IPS-NIHi11 (cell line): Measurements from ENCODE around the gene ZNF688.
A peak's percentile ranks its signal among the peaks of the same experiment; 100 is the strongest.
"Not testable (repeated sequence)": the region's sequence is repeated elsewhere in the genome, so short reads cannot be mapped to it uniquely, and the experiment has no call there.

Experiments
- DNase-seq: peaks from one replicate; pipeline ENCODE4 v3.0.0; 2012; ENCODE audit warnings: mixed read lengths, low spot score

The ZNF688 gene

DNA sequence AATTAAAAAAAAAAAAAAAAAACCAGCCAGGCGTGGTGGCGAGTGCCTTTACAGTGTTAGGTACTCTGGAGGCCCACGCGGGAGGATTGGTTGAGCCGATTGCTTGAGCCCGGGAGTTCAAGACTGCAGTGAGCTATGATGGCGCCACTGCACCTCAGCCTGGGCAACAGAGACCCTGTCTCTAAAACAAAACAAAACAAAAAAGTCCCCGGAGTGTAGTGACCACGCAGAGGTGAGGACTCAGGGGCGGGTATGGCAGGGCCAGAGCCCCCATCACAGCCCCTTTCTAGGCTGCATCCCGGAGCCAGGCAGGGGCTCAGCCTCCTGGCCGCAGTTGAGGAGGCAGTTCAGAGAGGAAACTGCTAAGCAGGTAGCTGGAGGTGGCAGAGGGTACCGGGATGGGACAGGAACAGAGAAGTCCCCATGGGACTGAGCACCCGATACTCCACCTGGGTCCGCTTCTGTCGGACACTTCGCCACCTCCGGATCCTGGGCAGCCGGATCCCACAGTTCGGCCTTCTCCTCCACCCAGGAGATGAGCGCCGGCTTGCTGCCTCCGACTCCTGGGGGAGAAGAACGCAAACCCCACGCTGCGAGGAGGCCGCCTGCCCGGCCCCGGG, 37.7 kb downstream of the ZNF688 start:
- DNase-seq, result no peak

DNA sequence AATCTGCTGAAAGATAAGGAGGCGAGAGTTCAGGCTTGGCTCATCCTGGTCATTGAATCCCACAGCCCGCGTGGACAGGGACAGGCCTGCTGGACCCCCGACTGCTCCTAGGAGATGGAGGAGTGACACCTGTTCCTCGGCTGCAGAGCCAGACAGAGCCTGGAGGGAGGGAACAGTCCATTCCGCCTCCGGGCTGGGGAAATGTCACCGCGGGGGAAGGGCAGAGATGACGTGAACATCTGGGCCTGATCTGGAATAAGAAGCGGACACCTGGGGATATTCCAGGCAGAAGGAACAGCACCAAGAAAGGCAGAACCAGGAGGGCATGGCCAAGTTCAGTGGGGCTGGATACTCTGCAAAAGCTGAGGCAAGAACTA, 38.4 kb downstream of the ZNF688 start:
- no peak for DNase-seq

DNA sequence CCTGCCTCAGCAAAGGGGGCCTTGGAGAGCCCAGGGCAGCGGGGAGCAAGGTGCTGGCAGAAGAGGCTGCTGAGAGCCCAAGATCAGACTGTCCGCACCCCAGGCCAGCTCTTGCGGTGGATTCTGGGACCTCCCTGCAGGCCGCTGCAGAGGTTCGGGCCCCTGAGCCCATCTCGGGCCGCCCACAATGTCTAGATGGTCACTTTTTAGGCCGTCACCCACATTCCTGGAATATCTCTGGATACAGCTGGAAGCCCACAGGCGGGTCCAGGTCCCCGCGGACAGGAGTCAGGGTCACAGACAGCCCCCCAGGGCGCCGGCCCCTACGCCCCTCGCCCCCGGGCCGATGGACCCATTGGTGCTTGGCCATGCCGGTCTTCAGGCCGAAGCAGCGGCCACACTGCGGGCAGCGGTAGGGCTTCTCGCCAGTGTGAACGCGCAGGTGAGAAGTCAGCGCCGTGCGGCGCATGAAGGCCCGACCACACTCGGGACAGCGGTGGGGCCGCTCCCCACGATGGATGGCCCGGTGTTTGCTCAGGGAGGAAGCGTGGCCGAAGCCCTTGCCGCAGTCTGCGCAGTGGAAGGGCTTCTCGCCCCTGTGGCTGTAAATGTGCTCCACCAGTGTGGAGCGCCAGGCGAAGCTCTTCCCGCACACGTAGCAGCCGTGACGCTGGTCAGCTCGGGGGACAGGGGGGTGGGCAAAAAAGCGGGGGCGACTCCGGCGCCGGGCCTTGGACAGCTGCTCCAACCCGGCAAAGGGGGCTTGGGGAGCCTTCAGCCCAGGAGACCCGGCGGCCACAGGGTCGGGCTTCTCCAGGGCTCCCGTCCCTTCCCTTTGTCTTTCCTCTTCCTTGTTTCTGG, 39.0 kb downstream of the ZNF688 start:
- no peak for DNase-seq

DNA sequence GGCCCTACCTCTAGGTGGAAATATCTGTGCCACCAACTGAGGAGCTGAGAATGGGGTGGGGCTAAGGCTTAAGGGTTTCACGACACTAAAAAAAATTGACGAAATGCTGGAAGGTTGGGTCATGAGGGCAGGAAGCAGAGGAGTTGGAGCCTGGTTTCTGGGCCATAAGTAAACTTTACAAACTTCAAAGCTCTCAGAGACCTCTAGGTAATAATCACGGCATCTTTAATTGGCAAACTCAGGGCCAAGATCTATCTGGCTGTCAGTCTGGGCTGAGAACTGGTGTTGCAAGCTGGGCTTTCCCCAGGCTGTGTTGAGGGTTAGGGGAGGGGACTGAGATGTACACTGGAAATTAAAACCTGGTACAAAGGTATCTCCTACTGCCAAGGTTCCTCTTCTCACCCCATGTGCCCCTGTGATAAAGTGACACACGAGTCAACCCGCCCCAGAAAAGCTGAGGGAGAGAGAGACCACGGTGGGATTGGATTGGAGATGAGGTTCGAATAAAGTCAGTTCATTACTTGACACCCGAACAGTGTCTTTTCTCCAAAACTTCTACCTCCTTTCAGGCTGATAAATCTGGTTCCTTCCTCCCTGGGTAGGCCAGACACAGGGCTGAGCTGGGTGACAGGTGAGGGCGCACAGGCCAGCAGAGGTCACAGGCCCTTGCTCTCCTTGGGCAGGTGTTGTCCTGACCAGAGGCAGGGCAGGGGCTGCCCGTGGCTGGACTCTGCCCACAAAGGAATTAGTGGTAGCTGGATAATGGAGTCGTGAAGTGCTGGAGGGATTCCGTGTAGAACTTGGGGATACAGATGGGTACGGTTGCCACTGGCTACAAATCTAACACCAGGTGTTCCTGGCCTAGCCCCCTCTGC, 41.1 kb downstream of the ZNF688 start:
- no peak for DNase-seq

DNA sequence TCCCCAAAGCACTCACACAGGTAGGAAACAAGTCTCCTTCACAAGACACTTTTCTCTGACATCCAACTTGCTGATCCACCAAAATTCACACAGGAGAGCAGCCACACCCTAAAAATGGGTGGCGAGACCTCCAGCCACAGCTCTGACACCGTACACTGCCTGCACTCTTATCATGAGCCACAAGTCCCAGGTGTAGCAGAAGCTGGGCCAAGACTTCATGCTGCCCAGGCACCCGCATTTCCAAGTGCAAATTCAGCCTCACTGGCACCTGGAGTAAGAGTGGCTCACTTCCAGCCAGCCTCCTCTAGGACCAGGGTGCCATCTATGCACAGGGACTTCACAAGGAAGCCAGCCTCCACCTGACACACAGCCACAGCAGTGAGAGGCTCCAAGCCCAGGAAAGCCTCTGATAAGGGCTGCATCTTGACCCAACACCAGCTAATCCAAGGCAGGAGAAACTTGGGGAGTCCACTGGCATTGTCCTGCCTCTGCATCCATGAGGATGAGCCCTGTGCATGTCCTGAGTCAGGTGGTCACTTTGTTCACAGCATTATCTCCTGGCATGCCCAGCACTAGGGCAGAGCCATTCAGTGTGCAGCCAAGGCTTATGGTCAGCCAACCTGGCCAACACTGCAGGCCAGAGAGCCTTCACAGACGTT, 42.6 kb downstream of the ZNF688 start:
- no peak for DNase-seq

DNA sequence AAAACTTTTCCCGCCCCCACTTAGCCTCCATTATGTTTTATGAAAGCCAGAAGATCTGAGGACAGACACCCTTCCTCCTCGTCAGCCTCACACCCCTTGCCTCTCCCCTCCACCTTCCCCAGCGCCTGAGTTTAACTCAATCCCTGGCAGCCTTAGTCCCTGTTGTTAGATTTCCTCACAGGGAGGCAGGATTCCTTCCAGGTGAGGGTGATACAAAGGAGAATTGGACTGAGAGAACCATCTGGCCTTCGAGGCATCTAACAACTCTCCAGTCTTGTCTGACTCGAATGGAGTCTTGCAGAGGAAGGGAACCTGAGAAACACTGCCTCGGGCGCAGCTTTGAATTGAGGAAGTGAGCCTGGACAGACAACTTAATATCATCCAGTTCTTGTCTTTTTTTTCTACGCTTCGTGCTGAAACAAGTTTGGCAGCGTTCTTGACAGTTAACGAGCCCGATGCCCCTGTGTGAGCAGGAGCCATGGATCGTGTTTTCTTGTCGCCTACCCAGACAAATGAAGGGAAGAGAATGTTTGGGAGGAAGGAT, 43.8 kb downstream of the ZNF688 start:
- no peak for DNase-seq

DNA sequence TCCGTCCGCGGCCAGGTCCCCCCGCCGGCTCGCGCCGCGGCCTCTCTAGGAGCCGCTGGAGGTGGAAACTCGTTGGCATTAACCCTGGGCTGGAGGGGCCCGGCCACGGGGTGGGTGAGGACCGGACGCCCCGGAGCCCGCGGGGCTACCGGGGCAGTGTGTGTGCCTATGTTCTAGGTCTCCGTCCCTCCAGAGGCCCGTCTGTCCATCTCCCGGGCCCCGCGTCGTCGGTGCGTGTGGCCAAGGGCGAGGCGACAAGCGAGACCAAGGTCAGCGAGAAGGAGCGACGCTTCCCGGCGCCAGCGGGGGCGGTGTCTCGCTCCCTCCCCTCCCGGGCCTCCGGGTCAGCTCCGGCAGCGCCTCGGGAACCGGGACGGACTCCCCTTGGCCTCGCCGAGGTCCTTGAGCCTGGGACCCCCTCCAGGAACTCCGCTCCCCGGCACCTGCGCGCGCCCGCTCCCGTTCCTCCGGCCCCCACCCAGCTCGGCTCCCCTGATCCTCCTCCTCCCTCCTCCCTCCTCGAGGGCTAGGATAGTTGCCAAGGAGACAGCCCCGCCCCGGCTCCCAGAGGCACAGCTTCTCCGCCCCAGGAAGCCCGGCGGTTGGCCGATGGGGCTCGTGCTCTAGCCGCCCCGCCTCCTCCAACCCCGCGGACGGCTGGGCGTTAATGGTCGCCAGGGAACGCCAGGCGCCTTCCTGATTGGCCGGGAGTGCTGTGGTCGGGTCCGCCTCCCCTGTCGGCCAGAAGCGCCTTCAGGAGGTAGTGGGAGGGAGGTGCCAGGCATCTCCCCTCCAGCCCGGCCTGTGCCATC, 44.5 kb downstream of the ZNF688 start:
- DNase-seq, result peak; percentile 98

DNA sequence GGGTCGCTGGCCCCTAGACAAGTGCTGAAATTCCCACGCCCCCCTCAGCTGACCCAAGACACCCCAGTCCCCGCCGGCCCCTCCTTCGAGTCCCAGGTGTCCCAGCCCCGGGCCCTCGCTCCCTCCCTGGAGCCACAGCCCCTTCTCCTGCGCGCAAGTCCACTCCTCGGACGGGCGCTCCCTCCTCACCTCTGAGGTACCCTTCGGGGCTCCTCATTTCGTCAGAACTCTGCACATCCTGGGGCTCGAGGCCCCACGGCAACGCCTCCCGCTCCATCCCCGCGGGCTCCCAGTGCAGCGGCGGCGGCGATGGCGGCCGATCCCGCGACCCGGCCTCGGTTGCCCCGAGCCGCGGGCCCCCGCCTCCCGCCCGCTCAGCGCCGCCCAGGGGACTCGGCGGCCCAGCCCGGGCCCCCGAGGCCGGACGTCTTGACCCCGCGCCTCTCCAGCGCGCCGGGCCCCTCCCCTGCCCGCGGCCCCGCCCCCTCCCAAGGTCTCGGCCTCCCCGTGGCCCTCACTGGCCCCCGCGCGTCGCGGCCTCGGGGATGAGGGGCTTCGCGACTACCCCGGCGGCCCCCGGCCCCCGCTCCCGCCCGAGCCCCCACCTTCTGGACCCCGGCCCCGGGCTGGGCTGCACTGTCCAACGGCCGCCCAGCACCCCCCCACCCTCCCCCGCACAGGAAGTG, 45.2 kb downstream of the ZNF688 start, which contains the start of gene ZNF768:
Gene ZNF768, minus strand, starts transcription at position 430 of the 686 bp plus-strand sequence. Its CDS starts 153 bp downstream, at position 277.
- peak; percentile 88 for DNase-seq

DNA sequence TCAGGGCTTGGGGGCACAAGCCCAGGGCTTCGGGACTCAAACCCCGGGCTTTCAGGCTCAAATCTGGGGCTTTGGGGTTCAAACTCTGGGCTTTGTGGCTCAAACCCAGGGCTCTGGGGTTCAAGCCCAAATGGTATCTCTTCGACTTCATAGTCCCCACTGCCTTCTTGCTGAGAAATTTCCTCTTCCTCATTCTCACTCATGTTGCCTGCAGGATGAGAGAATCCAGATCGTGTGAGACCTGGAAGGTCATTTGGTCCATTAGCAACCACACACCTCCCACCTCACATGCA, 45.7 kb downstream of the ZNF688 start:
- no peak for DNase-seq

DNA sequence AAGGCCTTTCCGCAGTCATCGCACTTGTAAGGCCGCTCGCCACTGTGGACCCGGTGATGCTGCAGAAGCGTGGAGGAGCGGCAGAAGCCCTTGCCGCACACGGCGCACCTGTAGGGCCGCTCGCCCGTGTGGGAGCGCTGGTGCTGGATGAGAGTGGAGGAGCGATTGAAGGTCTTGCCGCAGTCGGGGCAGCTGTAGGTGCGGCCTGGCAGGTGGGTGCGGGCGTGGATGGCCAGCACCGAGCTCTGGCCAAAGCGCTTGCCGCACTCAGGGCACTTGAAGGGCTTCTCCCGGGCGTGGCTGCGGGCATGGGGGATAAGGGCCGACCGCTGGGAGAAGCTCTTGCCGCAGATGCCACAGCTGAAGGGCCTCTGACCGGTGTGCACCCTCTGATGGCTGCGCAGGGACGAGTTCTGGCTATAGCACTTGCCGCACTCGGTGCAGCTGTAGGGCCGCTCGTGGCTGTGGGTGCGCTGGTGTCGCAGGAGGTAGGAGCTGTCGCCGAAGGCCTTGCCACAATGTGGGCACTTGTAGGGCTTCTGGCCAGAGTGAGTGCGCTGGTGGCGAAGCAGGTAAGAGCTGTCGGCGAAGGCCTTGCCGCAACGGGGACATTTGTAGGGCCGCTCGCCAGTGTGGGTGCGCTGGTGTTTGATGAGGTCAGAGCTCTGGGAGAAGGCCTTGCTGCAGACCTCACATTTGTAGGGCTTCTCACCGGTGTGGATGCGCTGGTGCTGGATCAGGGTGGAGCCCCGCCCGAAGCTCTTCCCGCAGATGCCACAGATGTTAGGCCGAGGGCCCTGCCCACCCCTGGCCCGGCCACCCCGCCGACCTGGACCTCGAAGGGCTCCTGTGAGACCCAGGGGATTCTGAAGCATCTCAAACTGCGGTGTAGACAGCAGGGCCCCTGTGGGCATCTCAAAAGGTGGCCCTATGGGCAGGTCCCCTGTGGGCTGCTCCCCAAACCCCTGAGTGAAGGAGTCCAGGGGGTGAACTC, 46.6 kb downstream of the ZNF688 start:
- DNase-seq, result no peak

DNA sequence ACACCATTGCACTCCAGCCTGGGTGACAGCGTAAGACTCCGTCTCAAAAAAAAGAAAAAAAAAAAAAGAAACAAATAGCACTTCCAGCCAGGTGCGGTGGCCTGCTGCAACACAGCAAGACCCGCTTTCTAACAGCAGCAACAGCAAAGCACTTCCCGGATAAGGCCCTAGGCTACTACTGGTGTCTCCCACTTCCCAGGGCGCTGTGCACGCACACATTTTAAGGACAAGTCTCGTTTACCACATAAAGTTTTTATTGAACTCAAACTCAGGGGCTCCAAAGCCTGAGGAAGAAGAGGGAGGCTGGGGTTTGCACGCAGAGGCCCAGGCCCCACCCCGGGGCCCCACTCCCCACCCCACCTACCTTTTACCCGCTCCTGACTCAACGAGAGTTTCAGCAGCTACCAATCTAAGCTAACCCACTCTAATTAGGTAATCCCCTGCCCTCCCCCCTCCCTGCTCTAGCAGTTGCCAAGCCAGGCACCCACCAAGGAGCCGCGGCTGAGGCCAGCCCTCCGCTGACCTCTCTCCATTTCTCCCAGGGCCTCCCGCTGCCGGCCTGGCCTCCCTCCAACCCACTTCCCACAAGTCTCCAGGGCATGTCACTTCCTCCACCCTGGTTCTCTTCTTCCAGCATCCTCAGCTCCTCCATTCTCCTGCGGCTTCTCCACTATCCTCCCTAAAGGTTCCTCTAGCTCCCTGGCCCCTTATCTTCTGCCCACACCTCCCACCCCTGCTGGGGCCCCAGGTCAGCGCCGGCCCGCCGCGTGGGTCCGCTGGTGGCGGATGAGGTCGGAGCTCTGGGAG, 47.5 kb downstream of the ZNF688 start:
- no peak for DNase-seq

DNA sequence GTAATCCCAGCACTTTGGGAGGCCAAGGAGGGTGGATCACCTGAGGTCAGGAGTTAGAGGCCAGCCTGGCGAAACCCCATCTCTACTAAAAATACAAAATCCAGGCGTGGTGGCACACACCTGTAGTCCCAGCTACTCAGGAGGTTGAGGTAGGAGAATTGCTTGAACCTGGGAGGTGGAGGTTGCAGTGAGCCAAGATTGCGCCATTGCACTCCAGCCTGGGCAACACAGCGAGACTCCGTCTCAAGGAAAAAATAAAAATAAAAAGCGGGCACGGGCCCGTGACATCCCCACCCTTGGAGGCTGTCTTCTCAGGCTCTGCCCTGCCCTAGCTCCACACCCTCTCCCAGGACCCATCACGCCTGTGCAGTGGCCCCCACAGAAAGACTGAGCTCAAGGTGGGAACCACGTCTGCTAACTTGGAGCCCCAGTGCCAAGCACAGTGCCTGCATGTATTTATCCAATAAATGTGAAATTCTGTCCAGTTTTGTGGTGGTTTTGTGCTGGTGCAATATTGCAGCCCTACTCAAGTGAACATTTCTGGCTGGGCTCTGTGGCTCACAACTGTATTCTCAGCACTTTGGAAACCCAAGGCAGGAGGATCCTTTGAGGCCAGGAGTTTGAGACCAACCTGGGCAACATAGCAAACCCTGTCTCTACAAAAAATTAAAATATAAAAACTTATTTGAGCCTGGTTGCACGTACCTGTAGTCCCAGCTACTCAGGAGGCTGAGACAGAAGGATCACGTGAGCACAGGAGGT, 48.6 kb downstream of the ZNF688 start:
- DNase-seq, result not testable (repeated sequence)

DNA sequence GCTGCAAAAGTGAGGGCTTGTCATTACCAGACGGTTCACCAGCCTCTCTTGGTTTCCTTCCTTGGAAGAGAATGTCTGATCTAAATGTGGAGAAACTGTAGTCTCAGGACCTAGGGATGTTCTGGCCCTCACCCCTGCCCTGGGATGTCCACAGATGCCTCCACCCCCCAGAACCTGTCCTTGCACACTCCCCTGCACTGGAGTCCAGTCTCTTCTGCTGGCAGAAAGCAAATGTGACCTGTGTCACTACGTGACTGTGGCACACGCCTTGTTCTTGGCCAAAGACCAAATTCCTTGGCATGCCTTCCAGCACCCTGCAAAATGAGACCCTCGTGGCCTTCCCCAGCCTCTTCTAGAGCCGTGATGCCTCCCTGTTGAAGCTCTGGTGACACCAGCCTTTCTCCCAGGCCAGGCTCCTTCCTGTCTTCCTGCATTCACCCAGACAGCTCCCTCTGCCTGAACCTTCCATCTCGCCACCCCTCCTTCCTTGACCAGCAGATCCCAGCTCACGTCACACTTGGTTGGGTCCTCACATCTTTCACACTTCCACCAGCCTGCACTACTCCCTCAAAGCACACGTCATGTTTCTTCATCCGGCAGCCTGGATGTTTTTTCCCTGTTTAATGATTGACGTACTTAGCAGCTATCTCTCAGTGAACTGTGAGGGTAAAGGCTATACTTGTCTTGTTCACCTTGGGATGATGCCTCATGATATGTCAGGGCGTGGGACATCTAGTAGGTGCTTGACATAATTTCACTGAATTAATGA, 49.5 kb downstream of the ZNF688 start:
- no peak for DNase-seq

DNA sequence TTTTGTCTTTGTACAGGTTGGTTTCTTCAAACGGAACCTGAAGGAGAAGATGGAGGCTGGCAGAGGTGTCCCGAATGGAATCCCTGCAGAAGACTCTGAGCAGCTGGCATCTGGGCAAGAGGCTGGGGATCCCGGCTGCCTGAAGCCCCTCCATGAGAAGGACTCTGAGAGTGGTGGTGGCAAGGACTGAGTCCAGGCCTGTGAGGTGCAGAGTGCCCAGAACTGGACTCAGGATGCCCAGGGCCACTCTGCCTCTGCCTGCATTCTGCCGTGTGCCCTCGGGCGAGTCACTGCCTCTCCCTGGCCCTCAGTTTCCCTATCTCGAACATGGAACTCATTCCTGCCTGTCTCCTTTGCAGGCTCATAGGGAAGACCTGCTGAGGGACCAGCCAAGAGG, 50.0 kb downstream of the ZNF688 start:
- no peak for DNase-seq
